Activated T-helper 1 cell treated with anti-CD3 and anti-CD28 coated beads, Interleukin-12 subunit alpha, Interleukin-12 subunit beta, Interleukin-2, Interleukin-4 antibody, amounts not matched to agents 30 ng/mL and 10 ng/mL and 1 ng/mL, durations not matched to agents 14 hours and 24 hours and 36 hours (primary cell): ENCODE measurements around the gene ZNF786. TPM values are rescaled to one million over a fixed set of nuclear protein-coding genes. Genes with fewer than 3 reads are reported as not detected.
A peak's percentile ranks its signal among the peaks of the same experiment; 100 is the strongest.
"Not testable (repeated sequence)": the region's sequence is repeated elsewhere in the genome, so short reads cannot be mapped to it uniquely, and the experiment has no call there.

Source experiments
- DNase-seq: peaks from one replicate; pipeline ENCODE4 v3.0.0; 2021; ENCODE audit warnings: low spot score
- H3K27ac Mint-ChIP-seq: one replicate; pipeline ENCODE4 v1.8.0; 2021; ENCODE audit warnings: mild to moderate bottlenecking, mixed read lengths
- H3K27me3 Mint-ChIP-seq: one replicate; pipeline ENCODE4 v1.8.0; 2022; ENCODE audit warnings: mild to moderate bottlenecking, moderate library complexity, mixed read lengths; ENCODE audit not compliant: insufficient read depth
- H3K36me3 Mint-ChIP-seq: one replicate; pipeline ENCODE4 v1.8.0; 2021; ENCODE audit warnings: low read depth, mixed read lengths
- H3K4me1 Mint-ChIP-seq: one replicate; pipeline ENCODE4 v1.8.0; 2021; ENCODE audit warnings: low read depth, mixed read lengths
- H3K4me3 Mint-ChIP-seq: one replicate; pipeline ENCODE4 v1.8.0; 2021; ENCODE audit warnings: mild to moderate bottlenecking, moderate library complexity, mixed read lengths
- H3K9me3 Mint-ChIP-seq: one replicate; pipeline ENCODE4 v1.8.0; 2021; ENCODE audit warnings: mixed read lengths
- intact Hi-C: fragments of 100-400 bp; cut with micrococcal nuclease; formaldehyde crosslinking; loops from one replicate; pipeline ENCODE4 v1.15.1; 2024
- total RNA-seq: library from RNA; stranded (reverse); gene quantifications from 2 replicates; pipeline ENCODE4 v1.2.3, GENCODE V29; 2022

The ZNF786 gene
- total RNA-seq, 1 donor from 2014 or later = 9.9 TPM

DNA sequence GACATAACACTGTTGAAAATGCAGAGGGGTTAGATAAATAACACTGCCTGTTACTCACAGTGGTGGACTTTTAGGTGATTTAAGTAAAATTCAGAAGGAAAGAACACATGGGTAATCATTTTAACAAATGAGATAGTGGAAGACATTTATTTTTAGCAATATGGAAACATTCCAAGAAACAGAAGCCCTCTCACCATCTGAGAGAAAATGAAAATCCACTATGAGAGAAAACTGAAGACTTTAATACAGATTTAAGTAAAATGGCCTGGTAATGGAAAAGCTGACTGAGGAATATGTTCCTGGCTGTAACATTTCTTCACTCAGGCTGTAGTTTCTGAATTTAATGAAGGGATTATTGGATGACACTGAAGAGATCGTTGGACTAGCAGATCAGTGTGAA is 12.1 kb upstream of the ZNF786 start:
- Mint-ChIP-seq H3K4me3 (no peak overlapping the region), H3K36me3 (no peaks in the 10 kb centered on the region), H3K9me3 (no peaks in the 10 kb centered on the region), H3K4me1 (no peaks in the 10 kb centered on the region), H3K27me3 (peaks cover 2% of the 10 kb centered on the region), H3K27ac (no peak overlapping the region)
- intact Hi-C loops = no loop called here
- DNase-seq = no peak

DNA sequence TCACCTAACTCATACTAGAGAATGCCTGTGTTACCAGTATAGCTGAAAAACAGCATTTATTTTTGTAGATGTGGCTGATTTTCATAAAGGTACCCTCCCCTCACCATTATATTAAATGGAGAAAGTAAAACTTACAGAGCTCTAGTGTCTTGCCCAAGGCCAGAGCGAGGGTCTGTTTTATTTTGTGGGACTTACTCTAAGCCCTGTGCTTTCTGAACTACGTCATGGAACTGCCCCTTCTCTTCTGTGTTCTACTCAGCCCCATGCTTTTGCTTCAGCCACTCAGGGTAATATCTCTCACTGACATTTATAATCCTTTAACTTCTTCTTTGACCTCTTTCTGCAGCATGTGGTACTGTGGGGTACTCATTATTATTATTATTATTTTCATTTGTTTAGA is 10.3 kb upstream of the ZNF786 start:
- no peaks in the 10 kb centered on the region for H3K9me3 Mint-ChIP-seq
- no peak overlapping the region for H3K27ac Mint-ChIP-seq
- H3K4me3 Mint-ChIP-seq = no peak overlapping the region
- H3K36me3 Mint-ChIP-seq = no peaks in the 10 kb centered on the region
- intact Hi-C loops = no loop called here
- no peak for DNase-seq
- peaks cover 2% of the 10 kb centered on the region for H3K27me3 Mint-ChIP-seq
- no peaks in the 10 kb centered on the region for H3K4me1 Mint-ChIP-seq

- H3K36me3 Mint-ChIP-seq = no peaks in the 10 kb centered on the region
Observed at GRCh38 chr7:149099058-149099457, 8.5 kb upstream of the ZNF786 start.

GRCh38 chr7:149097088-149097487 is 6.6 kb upstream of the ZNF786 start:
- no peak overlapping the region for H3K4me3 Mint-ChIP-seq
- intact Hi-C loops = loop anchor here (10.0 kb wide), 1 partner anchor 572 kb away; no protein-coding TSS in a partner anchor
- no peaks in the 10 kb centered on the region for H3K36me3 Mint-ChIP-seq
- H3K9me3 Mint-ChIP-seq = no peaks in the 10 kb centered on the region
- no peak for DNase-seq
- H3K27ac Mint-ChIP-seq = no peak overlapping the region
- peaks cover 2% of the 10 kb centered on the region for H3K27me3 Mint-ChIP-seq
- no peaks in the 10 kb centered on the region for H3K4me1 Mint-ChIP-seq

More at GRCh38 chr7:149099058-149099457, 8.5 kb upstream of the ZNF786 start:
- intact Hi-C loops = loop anchor here (10.0 kb wide), 1 partner anchor 574 kb away; no protein-coding TSS in a partner anchor
- H3K9me3 Mint-ChIP-seq = no peaks in the 10 kb centered on the region
- no peak overlapping the region for H3K27ac Mint-ChIP-seq
- no peak overlapping the region for H3K4me3 Mint-ChIP-seq
- no peaks in the 10 kb centered on the region for H3K4me1 Mint-ChIP-seq
- peaks cover 2% of the 10 kb centered on the region for H3K27me3 Mint-ChIP-seq
- DNase-seq = no peak

- intact Hi-C loops = loop anchor here (10.0 kb wide), 1 partner anchor 568 kb away; no protein-coding TSS in a partner anchor
- H3K27ac Mint-ChIP-seq = no peak overlapping the region
- no peaks in the 10 kb centered on the region for H3K36me3 Mint-ChIP-seq
- H3K9me3 Mint-ChIP-seq = no peaks in the 10 kb centered on the region
- peaks cover 12% of the 10 kb centered on the region for H3K4me1 Mint-ChIP-seq
- DNase-seq = no peak
- peaks cover 2% of the 10 kb centered on the region for H3K27me3 Mint-ChIP-seq
- no peak overlapping the region for H3K4me3 Mint-ChIP-seq
Observed at GRCh38 chr7:149093228-149093627, 2.7 kb upstream of the ZNF786 start.

- H3K4me3 Mint-ChIP-seq = peak overlapping the region; percentile 37
- not testable (repeated sequence) for DNase-seq, H3K27me3 Mint-ChIP-seq, H3K27ac Mint-ChIP-seq, H3K9me3 Mint-ChIP-seq, H3K36me3 Mint-ChIP-seq
- peaks cover 17% of the 10 kb centered on the region for H3K4me1 Mint-ChIP-seq
- intact Hi-C loops = loop anchor here (10.0 kb wide), 1 partner anchor 567 kb away; no protein-coding TSS in a partner anchor
Observed at GRCh38 chr7:149092244-149092643, 1.7 kb upstream of the ZNF786 start.

GRCh38 chr7:149087376-149087775 is 3.1 kb downstream of the ZNF786 start:
- intact Hi-C loops = no loop called here
- no peak for DNase-seq
- Mint-ChIP-seq H3K4me3 (no peak overlapping the region), H3K27me3 (peaks cover 2% of the 10 kb centered on the region), H3K36me3 (peaks cover 18% of the 10 kb centered on the region), H3K9me3 (peaks cover 13% of the 10 kb centered on the region), H3K4me1 (peaks cover 17% of the 10 kb centered on the region), H3K27ac (no peak overlapping the region)

DNA sequence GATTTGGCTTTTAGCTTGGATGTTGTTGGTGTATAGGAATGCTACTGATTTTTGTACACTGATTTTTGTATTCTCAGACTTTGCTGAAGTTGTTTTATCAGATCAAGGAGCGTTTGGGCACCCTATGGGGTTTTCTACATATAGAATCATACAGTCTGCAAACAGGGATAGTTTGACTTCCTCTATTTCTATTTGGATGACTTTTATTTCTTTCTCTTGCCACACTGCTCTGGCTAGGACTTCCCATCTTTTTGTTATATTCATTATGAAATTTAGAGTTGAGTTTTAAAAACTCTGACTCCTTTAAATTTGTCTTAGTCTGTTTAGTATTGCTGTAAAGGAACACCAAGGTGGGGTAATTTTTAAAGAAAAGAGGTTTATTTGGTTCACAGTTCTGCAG is 4.7 kb downstream of the ZNF786 start:
- Mint-ChIP-seq H3K27me3 (peaks cover 2% of the 10 kb centered on the region), H3K9me3 (peaks cover 13% of the 10 kb centered on the region), H3K4me1 (peaks cover 11% of the 10 kb centered on the region), H3K4me3 (no peak overlapping the region), H3K27ac (no peak overlapping the region), H3K36me3 (peaks cover 18% of the 10 kb centered on the region)
- DNase-seq = no peak
- intact Hi-C loops = no loop called here

GRCh38 chr7:149084407-149084806 is 6.1 kb downstream of the ZNF786 start:
- peaks cover 27% of the 10 kb centered on the region for H3K36me3 Mint-ChIP-seq
- intact Hi-C loops = no loop called here
- peaks cover 13% of the 10 kb centered on the region for H3K9me3 Mint-ChIP-seq
- peaks cover 6% of the 10 kb centered on the region for H3K4me1 Mint-ChIP-seq
- no peak overlapping the region for H3K27ac Mint-ChIP-seq
- no peak for DNase-seq
- no peaks in the 10 kb centered on the region for H3K27me3 Mint-ChIP-seq
- no peak overlapping the region for H3K4me3 Mint-ChIP-seq

- Mint-ChIP-seq H3K4me3 (no peak overlapping the region), H3K36me3 (peaks cover 32% of the 10 kb centered on the region)
Observed at GRCh38 chr7:149081914-149082313, 8.6 kb downstream of the ZNF786 start.

DNA sequence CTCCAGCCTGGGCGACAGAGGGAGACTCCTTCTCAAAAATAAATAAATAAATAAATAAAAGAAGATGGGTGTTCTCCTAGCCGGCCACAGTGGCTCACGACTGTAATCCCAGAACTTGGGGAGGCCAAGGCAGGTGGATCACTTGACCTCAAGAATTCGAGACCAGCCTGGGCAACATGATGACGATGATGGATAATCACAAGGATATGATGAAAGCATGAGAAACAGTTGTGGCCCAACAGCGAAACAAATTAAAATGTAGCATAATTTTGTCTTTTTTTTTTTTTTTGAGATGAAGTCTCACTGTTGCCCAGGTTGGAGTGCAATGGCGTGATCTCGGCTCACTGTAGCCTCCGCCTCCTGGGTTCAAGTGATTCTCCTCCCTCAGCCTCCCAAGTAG is 12.9 kb downstream of the ZNF786 start:
- Mint-ChIP-seq H3K4me1 (peaks cover 8% of the 10 kb centered on the region), H3K27me3 (no peaks in the 10 kb centered on the region), H3K4me3 (no peak overlapping the region), H3K9me3 (no peaks in the 10 kb centered on the region), H3K27ac (no peak overlapping the region), H3K36me3 (peaks cover 29% of the 10 kb centered on the region)
- no peak for DNase-seq
- intact Hi-C loops = no loop called here

More at GRCh38 chr7:149081914-149082313, 8.6 kb downstream of the ZNF786 start:
- H3K9me3 Mint-ChIP-seq = peaks cover 13% of the 10 kb centered on the region
- no peaks in the 10 kb centered on the region for H3K4me1 Mint-ChIP-seq
- no peak for DNase-seq
- intact Hi-C loops = no loop called here
- H3K27me3 Mint-ChIP-seq = no peaks in the 10 kb centered on the region
- no peak overlapping the region for H3K27ac Mint-ChIP-seq

- no peaks in the 10 kb centered on the region for H3K27me3 Mint-ChIP-seq
- DNase-seq = no peak
- H3K9me3 Mint-ChIP-seq = no peaks in the 10 kb centered on the region
- intact Hi-C loops = no loop called here
- no peak overlapping the region for H3K27ac Mint-ChIP-seq
- peaks cover 8% of the 10 kb centered on the region for H3K4me1 Mint-ChIP-seq
- peaks cover 29% of the 10 kb centered on the region for H3K36me3 Mint-ChIP-seq
- no peak overlapping the region for H3K4me3 Mint-ChIP-seq
Observed at GRCh38 chr7:149075286-149075685, 15.2 kb downstream of the ZNF786 start.

- Mint-ChIP-seq H3K4me3 (no peak overlapping the region), H3K27me3 (no peaks in the 10 kb centered on the region), H3K36me3 (peaks cover 26% of the 10 kb centered on the region), H3K4me1 (peaks cover 8% of the 10 kb centered on the region), H3K27ac (peak overlapping the region; percentile 58), H3K9me3 (no peaks in the 10 kb centered on the region)
- intact Hi-C loops = no loop called here
- DNase-seq = no peak
Observed at GRCh38 chr7:149074116-149074885, 16.2 kb downstream of the ZNF786 start.
